SK-MEL-5 (cell line): ENCODE data around the gene PRSS22. TPM values are rescaled to one million over a fixed set of nuclear protein-coding genes. Genes with fewer than 3 reads are reported as not detected.

Source experiments
- DNase-seq: peaks from one replicate; pipeline ENCODE4 v3.0.0-alpha.2; 2016; ENCODE audit warnings: low read depth, low spot score
- in situ Hi-C: cut with HindIII; loops from 2 replicates; pipeline ENCODE4 v1.10.0; 2016; ENCODE audit warnings: low sequenced_read_pairs, high pct_unique_total_duplicates, low pct_unique_long_range_greater_than_20kb
- total RNA-seq: library from RNA; depleted of rRNA; stranded (reverse); fragments of >200 nt; shearing (Covaris generic); gene quantifications from 2 replicates; pipeline ENCODE4 v1.2.3, GENCODE V29; 2014

Gene PRSS22
- total RNA-seq, 1 experiment from 2014 or later, result not detected

DNA sequence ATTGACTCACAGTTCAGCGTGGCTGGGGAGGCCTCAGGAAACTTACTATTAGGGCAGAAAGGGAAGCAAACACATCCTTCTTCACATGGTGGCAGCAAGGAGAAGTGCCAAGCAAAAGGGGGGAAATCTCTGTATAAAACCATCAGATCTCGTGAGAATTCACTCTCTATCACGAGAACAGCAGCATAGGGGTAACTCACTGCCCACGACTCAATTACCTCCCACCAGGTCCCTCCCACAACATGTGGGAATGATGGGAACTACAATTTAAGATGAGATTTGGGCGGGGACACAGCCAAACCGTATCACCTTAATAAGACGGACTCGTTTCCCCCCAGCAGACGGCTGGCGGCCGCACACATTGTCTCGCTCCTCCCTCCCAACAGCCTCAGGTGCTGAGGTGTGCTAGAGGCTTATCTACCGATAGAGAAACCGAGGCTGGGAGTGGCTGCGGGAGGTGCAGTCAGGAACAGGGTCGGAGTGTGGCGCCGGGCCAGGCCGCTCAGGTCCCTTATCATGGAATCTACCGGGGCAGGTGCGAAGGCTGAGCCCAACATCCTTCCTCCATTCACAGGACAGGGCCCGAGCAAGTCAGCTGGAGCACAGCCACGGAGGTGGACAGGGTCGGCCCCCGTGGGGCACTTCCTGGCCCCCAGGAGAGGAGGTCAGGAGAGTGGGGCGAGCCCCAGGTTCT, 32.8 kb downstream of the PRSS22 start:
- DNase-seq, result no peak
- in situ Hi-C loops, result no loop called here

DNA sequence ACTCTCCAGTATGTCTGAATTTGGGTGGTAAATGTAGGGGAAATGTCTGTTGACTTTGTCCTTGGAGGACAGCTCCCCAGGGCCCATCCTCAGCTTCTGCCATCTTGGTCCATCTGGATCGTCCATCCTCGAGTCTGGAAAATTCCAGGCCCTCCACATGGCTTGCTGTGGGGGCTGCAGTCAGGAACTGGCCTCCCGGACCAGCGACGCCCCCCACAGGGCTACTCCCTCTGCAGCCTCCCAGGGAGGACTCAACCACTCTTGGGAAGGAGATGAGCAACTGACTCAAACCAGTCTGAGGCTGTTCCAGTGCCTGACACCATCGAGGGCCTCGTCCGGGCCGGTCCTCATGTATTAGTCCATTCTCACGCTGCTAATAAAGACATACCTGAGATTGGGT, 33.3 kb downstream of the PRSS22 start:
- in situ Hi-C loops, result no loop called here
- DNase-seq, result no peak

DNA sequence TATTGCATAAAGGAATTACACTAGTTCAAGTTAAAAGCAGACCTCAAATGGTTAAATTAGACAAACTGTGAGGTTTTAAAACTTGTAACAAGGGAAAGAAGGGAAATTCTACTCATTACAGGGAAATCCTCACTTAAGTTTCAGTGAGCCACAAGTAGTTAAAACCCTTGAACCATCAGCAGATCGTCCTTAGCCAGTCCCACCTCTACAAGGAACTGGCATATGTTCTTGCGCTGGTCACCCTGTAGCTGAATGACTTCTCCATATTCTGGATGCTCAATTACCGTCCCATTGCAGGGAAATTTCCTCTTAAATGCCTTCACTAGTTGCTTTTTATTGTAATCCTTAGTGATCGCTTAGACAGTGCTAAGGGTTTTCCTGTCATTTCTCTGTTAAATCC, 35.5 kb downstream of the PRSS22 start:
- DNase-seq, result no peak
- in situ Hi-C loops, result no loop called here

DNA sequence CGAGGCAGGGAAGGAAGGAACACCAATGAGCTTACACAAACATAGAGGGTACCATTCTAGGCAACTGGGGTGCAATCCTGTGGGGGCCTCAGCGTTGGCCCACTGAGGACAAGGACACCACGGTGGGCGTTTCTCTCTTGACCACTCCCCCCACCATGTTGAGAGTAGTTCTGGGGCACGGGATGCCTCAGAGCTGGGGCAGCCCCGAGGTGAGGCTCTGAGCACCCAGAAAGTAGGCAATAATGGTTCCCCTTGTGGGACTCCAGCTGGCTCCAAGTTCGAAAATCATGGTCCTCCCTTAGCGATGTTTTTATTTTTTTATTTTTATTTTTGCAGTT, 35.8 kb downstream of the PRSS22 start:
- in situ Hi-C loops, result no loop called here

DNA sequence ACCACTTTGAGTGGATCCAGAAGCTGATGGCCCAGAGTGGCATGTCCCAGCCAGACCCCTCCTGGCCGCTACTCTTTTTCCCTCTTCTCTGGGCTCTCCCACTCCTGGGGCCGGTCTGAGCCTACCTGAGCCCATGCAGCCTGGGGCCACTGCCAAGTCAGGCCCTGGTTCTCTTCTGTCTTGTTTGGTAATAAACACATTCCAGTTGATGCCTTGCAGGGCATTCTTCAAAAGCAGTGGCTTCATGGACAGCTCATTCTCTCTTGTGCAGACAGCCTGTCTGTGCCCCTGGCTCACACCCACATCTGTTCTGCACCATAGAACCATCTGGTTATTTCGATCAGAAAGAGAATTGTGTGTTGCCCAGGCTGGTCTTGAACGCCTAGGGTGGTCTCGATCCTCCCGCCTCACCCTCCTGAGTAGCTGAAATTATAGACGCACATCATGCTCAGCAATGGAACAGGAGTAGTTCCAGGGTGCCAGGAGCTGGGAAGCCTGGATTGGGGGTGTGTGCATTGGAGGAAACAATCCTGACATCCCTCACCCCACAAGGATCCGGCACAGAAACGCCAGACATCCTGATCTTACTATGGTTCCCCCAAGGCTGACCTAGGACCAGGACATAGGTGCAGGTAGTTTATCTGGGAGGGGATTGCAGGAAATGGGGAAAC, 36.3 kb downstream of the PRSS22 start:
- no peak for DNase-seq
- in situ Hi-C loops, result no loop called here

More for the DNA sequence above, 35.8 kb downstream of the PRSS22 start:
- no peak for DNase-seq

DNA sequence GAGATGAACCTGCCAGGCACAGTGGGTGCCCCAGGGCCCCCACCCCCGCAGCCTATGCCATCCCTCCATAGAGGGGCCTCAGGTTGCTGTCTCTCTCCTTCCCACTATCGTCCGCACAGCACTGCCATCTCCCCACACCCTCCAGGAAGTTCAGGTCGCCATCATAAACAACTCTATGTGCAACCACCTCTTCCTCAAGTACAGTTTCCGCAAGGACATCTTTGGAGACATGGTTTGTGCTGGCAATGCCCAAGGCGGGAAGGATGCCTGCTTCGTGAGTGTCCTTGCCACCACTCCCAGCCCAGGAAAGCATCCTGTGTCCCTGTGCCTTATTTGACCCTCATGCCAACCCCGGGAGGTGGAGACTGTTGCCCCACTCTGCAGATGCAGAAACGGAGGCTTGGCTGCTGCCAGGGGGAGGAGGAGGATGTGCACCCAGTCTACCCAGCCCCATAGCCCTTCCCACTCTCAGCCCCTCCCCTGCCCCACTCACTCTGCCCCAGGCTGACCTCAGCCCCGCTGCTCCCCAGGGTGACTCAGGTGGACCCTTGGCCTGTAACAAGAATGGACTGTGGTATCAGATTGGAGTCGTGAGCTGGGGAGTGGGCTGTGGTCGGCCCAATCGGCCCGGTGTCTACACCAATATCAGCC, 37.0 kb downstream of the PRSS22 start:
- in situ Hi-C loops, result no loop called here

DNA sequence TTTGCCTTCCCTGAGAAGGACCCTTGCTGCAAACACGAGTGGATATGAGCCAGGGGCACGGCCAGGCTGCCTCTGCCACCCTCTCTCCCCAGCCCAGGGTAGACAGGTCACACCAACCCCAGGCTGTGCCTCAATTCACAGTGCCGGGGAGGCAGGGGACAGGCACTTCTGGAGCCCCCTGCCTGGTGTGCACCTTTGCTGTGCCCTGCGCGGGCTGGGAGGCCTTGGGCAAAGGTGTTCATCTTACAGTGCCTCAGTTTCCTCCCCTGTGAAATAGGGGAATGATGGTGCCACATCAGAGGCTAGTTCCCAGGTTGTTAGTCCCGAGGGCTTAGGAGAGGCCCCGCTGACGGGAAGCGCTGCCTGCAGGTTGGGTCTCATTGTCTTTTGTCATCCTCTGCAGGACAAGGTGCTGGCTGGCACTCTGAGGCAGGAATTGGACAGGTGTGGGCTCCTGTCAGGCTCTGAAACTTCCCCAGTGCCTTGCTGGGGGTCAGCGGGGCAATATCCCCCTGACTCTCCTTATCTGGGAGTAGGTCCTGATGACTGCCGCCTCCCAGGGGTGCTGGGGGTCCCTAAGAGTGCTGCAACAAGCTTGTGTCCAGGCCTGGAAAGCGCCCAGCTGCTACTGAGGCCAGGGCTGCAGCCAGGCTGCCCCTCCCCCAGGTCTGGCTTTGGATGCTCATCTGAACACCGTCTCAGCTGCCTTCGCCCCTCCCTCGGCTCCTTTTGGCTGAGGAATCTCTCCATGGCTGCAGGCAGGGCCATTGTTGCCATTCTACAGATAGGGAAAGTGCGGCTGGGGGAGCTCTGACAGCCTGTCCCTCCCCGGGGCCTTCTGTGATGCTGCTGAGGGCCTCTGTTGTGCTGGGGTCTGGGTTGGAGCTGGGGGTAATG, 37.8 kb downstream of the PRSS22 start:
- DNase-seq, result no peak
- in situ Hi-C loops, result no loop called here

More for the DNA sequence above, 37.0 kb downstream of the PRSS22 start:
- DNase-seq, result no peak

DNA sequence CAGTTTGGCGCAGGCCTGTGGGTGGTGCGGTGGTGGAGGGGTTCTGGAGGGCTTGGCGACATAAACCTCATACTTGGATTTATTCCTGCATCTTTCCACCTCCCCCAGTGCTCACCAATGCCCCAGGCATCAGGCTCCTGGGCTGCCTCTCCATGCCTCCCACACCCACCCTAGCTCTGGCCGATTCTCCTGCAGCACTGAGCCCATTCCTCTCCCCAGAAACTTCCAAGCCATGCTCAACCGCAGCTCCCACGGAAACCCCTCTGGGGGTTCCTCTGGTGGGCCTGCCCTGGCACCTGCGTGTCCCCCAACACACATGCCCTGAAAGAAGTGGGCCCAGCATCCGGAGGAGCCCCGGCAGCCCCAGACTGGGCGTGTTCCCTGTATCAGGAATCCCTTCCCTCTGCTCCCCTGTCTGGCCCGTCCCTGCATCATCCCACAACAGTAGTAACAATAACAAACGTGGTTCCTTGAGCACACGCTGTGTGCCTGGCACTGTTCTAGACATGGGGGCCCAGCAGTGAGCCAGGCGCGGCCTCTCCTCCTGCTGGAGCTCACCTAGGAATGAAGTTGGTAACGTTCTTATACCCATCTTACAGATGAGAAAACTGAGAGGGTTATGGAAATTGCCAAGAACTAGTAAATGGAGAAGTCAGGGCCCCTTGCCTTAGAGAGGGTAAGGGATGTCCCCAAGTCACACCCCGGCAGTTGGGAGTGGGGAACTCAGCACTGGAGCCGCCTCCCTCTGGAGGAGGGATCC, 38.6 kb downstream of the PRSS22 start:
- in situ Hi-C loops, result no loop called here
- no peak for DNase-seq

DNA sequence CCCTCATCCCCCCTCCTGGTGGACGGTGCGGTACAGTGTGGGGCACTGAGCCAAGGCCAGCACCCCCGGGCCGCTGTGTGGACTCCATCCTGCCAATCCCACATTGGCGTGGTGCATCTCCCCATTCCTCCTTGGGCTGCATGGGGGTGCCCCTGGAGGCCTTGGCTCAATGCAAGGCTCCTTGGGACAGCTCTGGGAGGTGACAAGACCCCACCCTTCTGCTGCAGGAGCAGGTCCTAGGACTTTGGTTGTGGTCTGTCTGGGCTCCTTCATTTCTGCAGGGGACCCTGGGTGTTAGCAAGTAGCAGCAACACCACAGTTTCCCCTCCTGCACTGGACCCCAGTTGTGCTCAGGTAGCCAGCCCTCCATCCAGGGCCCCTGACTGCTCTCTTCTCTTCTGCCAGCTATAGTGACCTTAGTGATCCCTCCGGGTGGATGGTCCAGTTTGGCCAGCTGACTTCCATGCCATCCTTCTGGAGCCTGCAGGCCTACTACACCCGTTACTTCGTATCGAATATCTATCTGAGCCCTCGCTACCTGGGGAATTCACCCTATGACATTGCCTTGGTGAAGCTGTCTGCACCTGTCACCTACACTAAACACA, 39.6 kb downstream of the PRSS22 start:
- in situ Hi-C loops, result no loop called here
- DNase-seq, result no peak

DNA sequence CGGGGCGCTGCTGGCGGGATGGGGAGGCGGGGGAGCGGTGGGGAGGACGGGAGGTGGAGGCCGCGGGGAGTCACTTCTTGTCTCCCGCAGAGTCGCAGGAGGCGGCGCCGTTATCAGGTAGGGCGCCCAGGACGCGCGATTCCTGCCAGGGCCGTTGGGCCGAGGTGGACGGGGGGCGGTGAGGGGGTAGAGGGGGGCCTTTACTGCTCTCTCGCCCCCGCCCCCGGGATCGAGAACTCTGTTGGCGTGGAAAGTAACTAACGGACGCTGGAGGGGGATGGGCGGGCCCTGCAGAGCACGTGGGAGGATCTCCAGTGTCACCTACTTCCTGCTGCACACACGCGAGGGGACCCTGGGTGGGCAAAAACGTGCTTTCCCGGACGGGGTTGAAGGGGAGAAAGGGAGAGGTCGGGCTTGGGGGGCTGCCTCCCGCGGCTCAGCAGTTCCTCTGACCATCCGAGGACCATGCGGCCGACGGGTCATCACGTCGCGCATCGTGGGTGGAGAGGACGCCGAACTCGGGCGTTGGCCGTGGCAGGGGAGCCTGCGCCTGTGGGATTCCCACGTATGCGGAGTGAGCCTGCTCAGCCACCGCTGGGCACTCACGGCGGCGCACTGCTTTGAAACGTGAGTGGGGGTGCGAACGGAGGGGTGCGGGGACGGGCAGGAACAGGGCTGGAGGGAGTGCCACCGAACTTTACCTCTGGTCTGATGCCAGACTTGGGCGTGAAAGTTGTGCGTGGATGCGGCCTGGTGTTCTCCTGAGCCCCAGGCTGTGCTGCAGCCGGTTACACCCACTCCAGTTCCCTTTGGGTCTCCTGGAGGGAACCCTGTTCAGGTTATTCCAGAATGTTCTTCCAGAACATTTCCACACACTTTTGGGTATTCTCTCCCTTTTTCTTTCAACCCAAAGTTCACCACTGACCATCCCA, 40.4 kb downstream of the PRSS22 start:
- no peak for DNase-seq
- in situ Hi-C loops, result no loop called here

DNA sequence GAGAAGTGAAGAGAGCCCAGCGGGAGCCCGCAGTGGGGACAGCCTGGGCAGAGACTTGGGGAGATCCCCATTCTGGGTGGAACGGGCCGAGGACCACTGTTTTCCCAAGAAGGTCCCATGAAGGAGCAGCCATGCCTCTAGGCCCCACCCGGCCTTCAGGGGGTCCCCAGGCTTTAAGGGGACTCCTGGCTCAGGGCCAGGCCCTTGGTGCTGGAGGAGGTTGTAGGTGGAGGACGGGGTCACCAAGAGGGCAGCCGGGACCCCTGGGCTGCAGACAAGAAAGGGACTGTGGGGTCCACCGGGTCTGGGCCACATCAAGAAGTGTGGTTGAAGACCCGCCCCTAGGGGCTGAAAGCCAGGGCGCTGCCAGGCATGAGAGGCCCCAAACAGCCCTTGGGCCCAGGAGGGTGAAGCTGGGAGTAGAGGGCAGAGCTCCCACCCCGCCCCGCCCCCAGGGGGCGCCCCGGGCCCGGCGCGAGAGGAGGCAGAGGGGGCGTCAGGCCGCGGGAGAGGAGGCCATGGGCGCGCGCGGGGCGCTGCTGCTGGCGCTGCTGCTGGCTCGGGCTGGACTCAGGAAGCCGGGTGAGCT, 41.1 kb downstream of the PRSS22 start, which contains the start of gene PRSS21:
Gene PRSS21, plus strand, starts transcription at position 487 of the 589 bp plus-strand sequence. Its CDS starts 32 bp downstream, at position 519.
- in situ Hi-C loops, result no loop called here
- no peak for DNase-seq

DNA sequence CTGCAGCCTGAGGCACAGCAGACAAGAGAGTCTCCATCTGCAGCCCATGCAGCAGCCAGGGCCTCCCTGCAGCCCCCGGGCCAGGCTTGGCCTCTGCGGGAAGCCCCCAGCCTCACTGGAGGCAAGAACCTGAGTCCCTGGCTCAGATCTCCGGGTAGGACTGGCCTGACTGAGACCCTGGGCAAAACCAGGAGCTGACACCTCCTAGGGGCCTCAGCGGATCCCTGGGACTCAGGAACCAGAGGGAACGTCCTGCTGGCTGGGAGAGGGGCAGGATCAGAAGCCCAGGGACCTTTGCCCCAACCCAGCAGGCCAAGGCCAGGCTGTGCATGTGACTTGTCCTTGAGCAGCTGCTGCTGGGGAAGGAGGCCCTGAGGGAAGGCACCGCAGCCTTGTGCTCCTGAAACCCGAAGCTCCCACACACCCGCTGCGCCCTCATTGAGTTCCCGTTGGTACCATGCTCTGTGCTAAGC, 42.6 kb downstream of the PRSS22 start:
- no peak for DNase-seq
- in situ Hi-C loops, result no loop called here

DNA sequence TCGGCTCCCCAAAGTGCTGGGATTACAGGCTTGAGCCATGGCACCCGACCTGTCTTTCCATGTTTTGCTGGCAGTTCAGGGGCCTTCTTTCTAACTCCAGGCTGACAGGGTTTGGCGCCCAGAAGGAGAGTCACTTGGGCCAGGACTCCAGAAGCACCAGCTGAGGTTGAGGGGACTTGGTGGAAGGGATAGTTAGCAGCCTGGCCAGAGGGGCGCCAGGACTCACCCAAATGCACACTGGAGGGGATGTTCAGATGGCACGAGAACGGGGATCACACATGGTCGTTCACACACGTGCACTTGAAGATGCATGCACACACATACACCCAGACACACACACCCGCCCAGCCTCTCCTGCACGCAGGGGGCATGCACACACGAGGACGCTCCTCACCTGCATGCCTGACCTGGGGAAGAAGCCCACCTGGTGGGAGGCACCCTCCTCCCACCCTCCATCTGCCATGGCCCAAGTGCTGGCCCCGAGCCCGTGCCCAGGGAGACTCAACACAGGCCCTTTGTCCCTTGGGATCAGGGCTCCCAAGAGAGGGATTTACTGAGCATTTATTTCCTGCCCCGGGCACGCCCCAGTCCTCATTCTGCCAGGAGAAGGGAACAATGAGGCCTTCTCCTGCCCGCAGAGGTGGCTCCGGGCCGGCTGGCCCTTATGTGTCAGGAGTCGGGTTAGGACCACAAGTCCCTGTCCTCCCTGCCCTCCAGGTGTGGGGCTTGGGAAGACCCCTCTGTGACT, 43.2 kb downstream of the PRSS22 start:
- in situ Hi-C loops, result no loop called here
- DNase-seq, result peak; percentile 43

DNA sequence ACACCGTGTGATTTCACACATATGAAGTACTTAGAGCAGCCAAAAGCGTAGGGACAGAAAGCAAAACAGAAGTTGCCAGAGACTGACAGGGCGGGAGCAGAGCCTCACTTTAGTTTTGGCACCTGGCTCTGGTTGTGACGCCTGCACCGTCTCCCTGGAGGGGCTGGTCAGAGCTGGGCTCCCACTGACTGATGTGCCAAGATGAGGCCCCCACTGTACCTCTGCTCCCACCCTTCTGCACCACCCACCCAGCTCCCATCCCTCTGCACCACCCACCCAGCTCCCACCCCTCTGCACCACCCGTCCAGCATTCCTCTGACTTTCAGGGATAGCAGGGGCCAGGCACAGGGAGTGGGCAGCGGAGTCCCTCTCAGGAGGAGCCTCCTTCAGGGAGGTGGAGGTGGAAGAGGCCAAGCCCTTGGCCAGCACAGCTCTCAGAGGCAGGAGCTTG, 44.2 kb downstream of the PRSS22 start:
- no peak for DNase-seq
- in situ Hi-C loops, result no loop called here
